Activated CD4-positive, alpha-beta T cell treated with anti-CD3 and anti-CD28 coated beads for 48 hours (primary cell): ENCODE measurements around the gene PPARD.

ENCODE experiments used
- DNase-seq: peaks from one replicate; pipeline ENCODE4 v3.0.0-alpha.2; 2020

PPARD gene

GRCh38 chr6:35474942-35475570, 132.7 kb downstream of the PPARD start:
- no peak for DNase-seq

- no peak for DNase-seq
Observed at GRCh38 chr6:35475573-35475972, 133.2 kb downstream of the PPARD start.

DNA sequence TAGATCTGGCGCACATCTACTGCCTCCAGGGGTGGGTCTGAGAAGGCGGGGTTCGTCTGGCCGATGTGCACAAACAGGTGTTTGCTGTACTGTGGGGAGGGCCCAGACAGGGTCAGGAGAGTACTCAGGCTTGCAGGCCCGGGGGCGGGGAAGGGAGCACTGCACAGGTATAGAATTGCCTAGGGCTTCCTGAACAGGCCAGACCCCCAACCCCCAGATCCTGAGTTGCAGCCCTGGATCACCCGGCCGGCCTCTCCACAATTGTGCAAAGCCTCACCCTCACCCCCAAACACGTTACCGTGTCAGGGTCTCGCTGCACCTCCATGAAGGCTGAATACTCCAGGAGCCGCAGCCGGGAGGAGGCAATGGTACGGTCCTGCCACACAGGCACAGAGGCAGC, 133.6 kb downstream of the PPARD start:
- DNase-seq, result no peak

GRCh38 chr6:35477028-35477427, 134.7 kb downstream of the PPARD start:
- DNase-seq, result no peak
